Smooth muscle cell of bladder (primary cell): ENCODE results near the gene SLCO6A1. TPM values are rescaled to one million over a fixed set of nuclear protein-coding genes. Genes with fewer than 3 reads are reported as not detected.

ENCODE experiments used
- total RNA-seq: library from RNA; depleted of rRNA; stranded (reverse); fragments of >200 nt; gene quantifications from 2 replicates; pipeline ENCODE4 v1.2.3, GENCODE V29; 2014

The SLCO6A1 gene, protein sequence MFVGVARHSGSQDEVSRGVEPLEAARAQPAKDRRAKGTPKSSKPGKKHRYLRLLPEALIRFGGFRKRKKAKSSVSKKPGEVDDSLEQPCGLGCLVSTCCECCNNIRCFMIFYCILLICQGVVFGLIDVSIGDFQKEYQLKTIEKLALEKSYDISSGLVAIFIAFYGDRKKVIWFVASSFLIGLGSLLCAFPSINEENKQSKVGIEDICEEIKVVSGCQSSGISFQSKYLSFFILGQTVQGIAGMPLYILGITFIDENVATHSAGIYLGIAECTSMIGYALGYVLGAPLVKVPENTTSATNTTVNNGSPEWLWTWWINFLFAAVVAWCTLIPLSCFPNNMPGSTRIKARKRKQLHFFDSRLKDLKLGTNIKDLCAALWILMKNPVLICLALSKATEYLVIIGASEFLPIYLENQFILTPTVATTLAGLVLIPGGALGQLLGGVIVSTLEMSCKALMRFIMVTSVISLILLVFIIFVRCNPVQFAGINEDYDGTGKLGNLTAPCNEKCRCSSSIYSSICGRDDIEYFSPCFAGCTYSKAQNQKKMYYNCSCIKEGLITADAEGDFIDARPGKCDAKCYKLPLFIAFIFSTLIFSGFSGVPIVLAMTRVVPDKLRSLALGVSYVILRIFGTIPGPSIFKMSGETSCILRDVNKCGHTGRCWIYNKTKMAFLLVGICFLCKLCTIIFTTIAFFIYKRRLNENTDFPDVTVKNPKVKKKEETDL
- not detected in 2 replicates for total RNA-seq

DNA sequence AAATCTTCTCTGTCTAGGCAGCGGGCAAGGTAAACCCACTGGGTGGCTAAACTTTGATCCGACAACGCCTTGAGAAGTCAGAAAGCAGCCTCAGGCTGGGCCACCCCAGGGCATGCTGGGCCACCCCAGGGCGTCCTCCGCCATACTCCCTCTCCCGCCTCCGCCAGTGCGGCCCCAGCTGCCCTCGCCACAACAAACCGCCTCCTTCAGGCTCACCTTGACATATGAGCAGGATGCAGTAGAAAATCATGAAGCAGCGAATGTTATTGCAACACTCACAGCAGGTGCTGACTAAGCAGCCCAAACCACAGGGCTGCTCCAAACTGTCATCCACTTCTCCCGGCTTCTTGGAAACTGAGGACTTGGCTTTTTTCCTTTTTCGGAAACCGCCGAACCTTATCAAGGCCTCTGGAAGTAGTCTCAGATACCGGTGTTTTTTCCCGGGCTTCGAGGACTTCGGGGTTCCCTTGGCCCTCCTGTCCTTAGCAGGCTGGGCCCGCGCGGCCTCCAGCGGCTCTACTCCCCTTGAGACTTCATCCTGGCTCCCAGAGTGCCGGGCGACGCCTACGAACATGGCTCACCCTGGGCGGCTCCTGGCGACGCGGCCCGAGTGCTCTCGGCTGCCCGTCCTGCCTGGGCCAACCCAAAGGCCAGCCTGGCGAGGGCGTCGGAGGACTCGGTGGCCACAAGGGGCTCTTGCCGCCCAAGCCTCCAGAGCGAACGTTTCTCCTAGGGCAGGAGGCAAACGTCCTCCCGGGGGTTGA lies at the start of gene SLCO6A1:
SLCO6A1 (minus strand) TSS at position 731 of the 764 bp plus-strand sequence; CDS start at position 574, 157 bp downstream.

Other genes starting within 250 kb of the SLCO6A1 start
- gene SLCO4C1, start 202.7 kb downstream of the SLCO6A1 start, total RNA-seq: not detected in 2 replicates